ENCODE measurements around the gene KATNA1. TPM values are rescaled to one million over a fixed set of nuclear protein-coding genes. Genes with fewer than 3 reads are reported as not detected.

The KATNA1 gene
- total and polyA plus RNA-seq, 9 of the 15 experiments (the other 6 are each of a cell fraction or from before 2014, with no cell fraction given) = 22.5 to 76.9 (median 45.0) TPM

GRCh38 chr6:149691201-149691600 is 42.7 kb upstream of the KATNA1 start (continued):
- TF ChIP-seq GTF2F1 (IDR thresholded peaks at IDR 0.05; ENCODE audit: low read depth, low read length) (no peak), ARID2 (IDR thresholded peaks at IDR 0.05) (no peak), RBM25 (IDR thresholded peaks at IDR 0.05; ENCODE audit: low read depth, low read length, severe bottlenecking) (no peak), ZNF444 (CRISPR knock-in tag; IDR thresholded peaks at IDR 0.05) (no peak), EZH2 (IDR thresholded peaks at IDR 0.05; ENCODE audit: borderline replicate concordance, low read depth, low read length) (no peak), PHF8 (IDR thresholded peaks at IDR 0.05; ENCODE audit: borderline replicate concordance, low read length) (no peak), BHLHE40 (IDR thresholded peaks at IDR 0.05; ENCODE audit: low read length) (no peak), ARHGAP35 (IDR thresholded peaks at IDR 0.05; ENCODE audit: partially characterized antibody) (no peak), ZNF347 (CRISPR knock-in tag; IDR thresholded peaks at IDR 0.05; ENCODE audit: low read depth) (no peak), MCM2 (IDR thresholded peaks at IDR 0.05; ENCODE audit: low read depth) (no peak)

- H3K36me3 ChIP-seq (ENCODE audit: control insufficient read depth, insufficient read depth, low read length) = peaks cover 67% of the 10 kb centered on the region
- DNase-seq (ENCODE audit: extremely low read depth in 1 of 4, low spot score in 3 of 4) = no peak
- no TSS peak for BruUV-seq (replicated peaks)
- ATAC-seq = no peak; the same call in 1 of the 3 replicates
- H4K20me1 ChIP-seq (replicated peaks; ENCODE audit: control insufficient read depth, insufficient read depth, low read length) = 0 out of 2 replicates have a peak, but pooled peaks cover 4% of the 10 kb centered on the region
- in situ Hi-C loops (cut with MboI) = no loop called here
- H3K79me2 ChIP-seq (ENCODE audit: control insufficient read depth, insufficient read depth, low read length) = peaks cover 52% of the 10 kb centered on the region
- intact Hi-C loops (cut with micrococcal nuclease) = no loop called here
- no peaks in the 10 kb centered on the region for H3K4me1 ChIP-seq (replicated peaks in 1 of 2; ENCODE audit: control insufficient read depth in 2 of 2, insufficient read depth in 2 of 2, low read length in 2 of 2)
- H3K27me3 ChIP-seq (ENCODE audit: control insufficient read depth in 2 of 2, insufficient read depth in 2 of 2, low read length in 2 of 2) = no peaks in the 10 kb centered on the region
- no peak overlapping the region for H3K27ac ChIP-seq (ENCODE audit: extremely low read depth, low read depth, low read length)
- no peak overlapping the region for H3K4me3 ChIP-seq
- no peak for FAIRE-seq
- H2AFZ ChIP-seq (ENCODE audit: low read depth, low read length) = no peak overlapping the region
- WGBS (ENCODE audit: insufficient coverage, low coverage, missing lambda C conversion rate) = 88% methylated on average over 7 of the region's 7 CpGs
- H3K9me1 ChIP-seq (ENCODE audit: control insufficient read depth, insufficient read depth, low read length) = no peaks in the 10 kb centered on the region
- CTCF ChIA-PET (ENCODE audit: low intra/inter-chr PET ratio) = no interaction called here
- POLR2A ChIA-PET = interaction anchor here (0.6 to 2.1 kb wide), 9 partner anchors 9 to 203 kb away, joined by 3 to 11 read pairs (median 3); partner anchors contain the start of gene LATS1
- no peak overlapping the region for H3K4me2 ChIP-seq (ENCODE audit: insufficient read depth, low read length)
- no peak overlapping the region for H3K9ac ChIP-seq (ENCODE audit: insufficient read depth in 1 of 2, low read depth in 2 of 2, low read length in 2 of 2)
- no peaks in the 10 kb centered on the region for H3K9me3 ChIP-seq (replicated peaks; ENCODE audit: control insufficient read depth, insufficient read depth, low read depth, low read length)
- no peak for TF ChIP-seq KHSRP (IDR thresholded peaks at IDR 0.05)
- TF ChIP-seq RFX1 (IDR thresholded peaks at IDR 0.05) = no peak
- TF ChIP-seq RNF219 (CRISPR knock-in tag; IDR thresholded peaks at IDR 0.05) = no peak
- TF ChIP-seq ZNF644 (tag; IDR thresholded peaks at IDR 0.05; ENCODE audit: low read depth) = no peak
- TF ChIP-seq TFAM (CRISPR knock-in tag; conservative IDR thresholded peaks at IDR 0.05) = no peak
- TF ChIP-seq THAP7 (CRISPR knock-in tag; IDR thresholded peaks at IDR 0.05) = no peak
- TF ChIP-seq RHOXF2B (CRISPR knock-in tag; conservative IDR thresholded peaks at IDR 0.05) = no peak
- TF ChIP-seq ZNF140 (CRISPR knock-in tag; IDR thresholded peaks at IDR 0.05) = no peak
- no peak for TF ChIP-seq E2F3 (CRISPR knock-in tag; IDR thresholded peaks at IDR 0.05)
- no peak for TF ChIP-seq RBM17 (IDR thresholded peaks at IDR 0.05; ENCODE audit: borderline replicate concordance, low read depth, low read length)
- TF ChIP-seq ZNF224 (CRISPR knock-in tag; IDR thresholded peaks at IDR 0.05) = no peak
- TF ChIP-seq NCOR1 (IDR thresholded peaks at IDR 0.05) = no peak
- no peak for TF ChIP-seq ZBTB7A (IDR thresholded peaks at IDR 0.05; ENCODE audit: borderline replicate concordance, control insufficient read depth, low read depth, low read length)
- TF ChIP-seq ZBTB8A (IDR thresholded peaks at IDR 0.05; ENCODE audit: partially characterized antibody) = no peak
Measured at GRCh38 chr6:149686230-149686629, 37.7 kb upstream of the KATNA1 start.
